GM13977 (cell line): Measurements from ENCODE around the gene ACTN2.

Source experiments
- DNase-seq: peaks from one replicate; pipeline ENCODE4 v3.0.0; 2012; ENCODE audit warnings: low spot score
- in situ Hi-C: fragments of 300-500 bp; cut with MboI; formaldehyde crosslinking; loops from one replicate; pipeline ENCODE4 v1.12.0; 2022; ENCODE audit warnings: low sequenced_read_pairs, low pct_unique_long_range_greater_than_20kb, mixed read lengths, inconsistent platforms; ENCODE audit not compliant: unreplicated experiment
- TF ChIP-seq, protein P1 (sequence below): IDR thresholded peaks from 2 replicates; pipeline ENCODE4 v1.5.1; 2012; ENCODE audit warnings: mild to moderate bottlenecking, control low read depth; ENCODE audit not compliant: insufficient read depth; ENCODE audit errors: extremely low read depth, missing control alignments

The ACTN2 gene

GRCh38 chr1:236718328-236718727 is 32.0 kb downstream of the ACTN2 start:
- no peak for DNase-seq
- TF ChIP-seq, protein P1, sequence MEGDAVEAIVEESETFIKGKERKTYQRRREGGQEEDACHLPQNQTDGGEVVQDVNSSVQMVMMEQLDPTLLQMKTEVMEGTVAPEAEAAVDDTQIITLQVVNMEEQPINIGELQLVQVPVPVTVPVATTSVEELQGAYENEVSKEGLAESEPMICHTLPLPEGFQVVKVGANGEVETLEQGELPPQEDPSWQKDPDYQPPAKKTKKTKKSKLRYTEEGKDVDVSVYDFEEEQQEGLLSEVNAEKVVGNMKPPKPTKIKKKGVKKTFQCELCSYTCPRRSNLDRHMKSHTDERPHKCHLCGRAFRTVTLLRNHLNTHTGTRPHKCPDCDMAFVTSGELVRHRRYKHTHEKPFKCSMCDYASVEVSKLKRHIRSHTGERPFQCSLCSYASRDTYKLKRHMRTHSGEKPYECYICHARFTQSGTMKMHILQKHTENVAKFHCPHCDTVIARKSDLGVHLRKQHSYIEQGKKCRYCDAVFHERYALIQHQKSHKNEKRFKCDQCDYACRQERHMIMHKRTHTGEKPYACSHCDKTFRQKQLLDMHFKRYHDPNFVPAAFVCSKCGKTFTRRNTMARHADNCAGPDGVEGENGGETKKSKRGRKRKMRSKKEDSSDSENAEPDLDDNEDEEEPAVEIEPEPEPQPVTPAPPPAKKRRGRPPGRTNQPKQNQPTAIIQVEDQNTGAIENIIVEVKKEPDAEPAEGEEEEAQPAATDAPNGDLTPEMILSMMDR = no peak
- in situ Hi-C loops = no loop called here

- in situ Hi-C loops = no loop called here
- no peak for DNase-seq
Measured at GRCh38 chr1:236720206-236720605, 33.9 kb downstream of the ACTN2 start.

DNA sequence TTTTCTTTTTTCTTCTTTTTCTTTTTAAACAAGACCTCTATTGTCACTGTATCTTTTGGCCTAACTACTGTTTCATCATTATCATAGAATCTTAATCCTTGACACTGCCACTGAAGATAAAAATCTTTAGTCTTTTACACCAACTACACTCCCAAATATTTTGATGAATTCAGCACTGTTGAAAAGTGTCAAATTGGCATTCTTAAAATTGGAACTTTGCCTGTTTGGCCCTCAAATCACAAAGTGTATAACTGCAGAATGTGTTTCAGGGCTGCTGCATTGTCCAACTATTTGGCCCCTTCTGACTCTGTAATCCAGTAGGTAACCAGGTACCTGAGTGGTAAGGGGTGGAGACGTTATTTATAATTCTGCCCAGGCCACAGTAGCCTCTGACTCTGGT is 34.3 kb downstream of the ACTN2 start:
- TF ChIP-seq, protein P1 = no peak
- in situ Hi-C loops = no loop called here
- DNase-seq = no peak

More at GRCh38 chr1:236720206-236720605, 33.9 kb downstream of the ACTN2 start:
- TF ChIP-seq, protein P1 = no peak

DNA sequence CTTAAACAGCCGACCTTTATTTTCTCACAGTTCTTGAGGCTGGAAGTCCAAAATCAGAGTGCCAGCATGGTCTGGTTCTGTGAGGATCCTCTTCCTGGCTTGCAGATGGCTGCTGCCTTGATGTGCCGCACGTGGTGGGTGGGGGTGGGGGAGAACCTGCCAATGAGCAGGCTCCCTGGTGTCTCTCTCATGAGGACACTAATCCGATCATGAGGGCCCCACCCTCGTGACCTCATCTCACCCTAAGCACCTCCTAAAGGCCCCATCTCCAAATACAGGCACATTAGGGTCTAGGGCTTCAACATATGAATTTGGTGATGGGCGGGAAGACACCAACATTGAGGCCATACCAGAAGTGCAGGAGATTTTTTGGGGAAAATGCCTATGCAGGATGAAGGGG is 37.8 kb downstream of the ACTN2 start:
- DNase-seq = no peak
- TF ChIP-seq, protein P1 = no peak
- in situ Hi-C loops = no loop called here

- in situ Hi-C loops = no loop called here
- TF ChIP-seq, protein P1 = no peak
- DNase-seq = no peak
Measured at GRCh38 chr1:236724506-236724905, 38.2 kb downstream of the ACTN2 start.

DNA sequence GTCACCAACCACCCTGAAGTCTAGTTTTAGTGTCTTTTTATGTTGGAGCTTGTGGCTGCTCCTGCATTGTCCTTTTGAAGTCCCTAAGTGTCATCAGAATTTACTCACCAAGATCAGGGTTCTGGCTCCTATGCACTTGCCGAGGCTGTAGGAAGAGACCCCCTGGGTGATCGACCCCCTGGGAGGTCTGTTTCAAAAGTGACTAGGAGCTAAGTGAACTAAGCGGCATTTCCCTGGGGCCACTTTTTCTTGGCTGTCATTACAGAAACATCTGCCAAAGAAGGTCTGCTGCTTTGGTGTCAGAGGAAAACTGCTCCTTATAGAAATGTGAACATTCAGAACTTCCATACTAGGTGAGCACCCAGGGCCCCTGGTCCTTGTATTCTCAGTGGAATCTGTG is 39.4 kb downstream of the ACTN2 start:
- TF ChIP-seq, protein P1 = no peak
- DNase-seq = no peak
- in situ Hi-C loops = no loop called here

GRCh38 chr1:236727521-236727920 is 41.2 kb downstream of the ACTN2 start:
- in situ Hi-C loops = no loop called here
- no peak for DNase-seq
- TF ChIP-seq, protein P1 = no peak
